ENCODE data around the gene RPL36A.

- TF ChIP-seq CTCF (IDR thresholded peaks at IDR 0.05) (no peak), ZFX (IDR thresholded peaks at IDR 0.05; ENCODE audit: borderline replicate concordance) (no peak)
Observed at GRCh38 chrX:101398694-101399093, 7.9 kb downstream of the RPL36A start.
